SK-N-SH treated with all-trans-retinoic acid at 6 μM for 48 hours (cell line): ENCODE data around the gene SLC25A30.

Experiments used
- ATAC-seq: fragments of 200-7000 bp; cut with Tn5 transposase; 3 replicates; pipeline ENCODE4 v1.9.1; 2020; ENCODE audit warnings: mild to moderate bottlenecking, moderate library complexity
- ARNTL ChIP-seq: fragments of 450-650 bp; formaldehyde crosslinking; IDR thresholded peaks from 2 replicates; pipeline ENCODE4 v1.5.0; 2020; ENCODE audit warnings: low read depth, mild to moderate bottlenecking, moderate library complexity, borderline replicate concordance
- CREB5 ChIP-seq: fragments of 250-450 bp; sonication (Bioruptor Pico); IDR thresholded peaks from 2 replicates; pipeline ENCODE4 v1.5.1; 2020; ENCODE audit warnings: low read depth, mild to moderate bottlenecking, moderate library complexity
- CSDC2 ChIP-seq: fragments of 250-450 bp; sonication (Bioruptor Pico); IDR thresholded peaks from 2 replicates; pipeline ENCODE4 v1.5.0; 2020; ENCODE audit warnings: mild to moderate bottlenecking, moderate library complexity
- CSRNP3 ChIP-seq: fragments of 250-450 bp; sonication (Bioruptor Pico); IDR thresholded peaks from 2 replicates; pipeline ENCODE4 v1.5.1; 2021; ENCODE audit warnings: mild to moderate bottlenecking, moderate library complexity
- ESRRG ChIP-seq: fragments of 250-450 bp; sonication (Bioruptor Pico); IDR thresholded peaks from 2 replicates; pipeline ENCODE4 v1.6.1; 2021; ENCODE audit warnings: mild to moderate bottlenecking
- GLIS3 ChIP-seq: fragments of 250-450 bp; sonication (Bioruptor Pico); IDR thresholded peaks from 2 replicates; pipeline ENCODE4 v1.5.0; 2020; ENCODE audit warnings: mild to moderate bottlenecking, moderate library complexity
- ISL1 ChIP-seq: fragments of 250-450 bp; sonication (Bioruptor Pico); IDR thresholded peaks from 2 replicates; pipeline ENCODE4 v2.1.2; 2022; ENCODE audit warnings: mild to moderate bottlenecking, moderate library complexity
- OSR1 ChIP-seq: fragments of 250-450 bp; sonication (Bioruptor Pico); IDR thresholded peaks from 2 replicates; pipeline ENCODE4 v1.8.0; 2022; ENCODE audit warnings: moderate library complexity, mild to moderate bottlenecking, inconsistent platforms
- PATZ1 ChIP-seq: fragments of 250-450 bp; sonication (Bioruptor Pico); IDR thresholded peaks from 2 replicates; pipeline ENCODE4 v1.8.0; 2020; ENCODE audit warnings: mild to moderate bottlenecking, moderate library complexity, borderline replicate concordance
- POU6F1 ChIP-seq: fragments of 250-450 bp; sonication (Bioruptor Pico); IDR thresholded peaks from 2 replicates; pipeline ENCODE4 v1.8.0; 2021; ENCODE audit warnings: low read depth, mild to moderate bottlenecking, moderate library complexity, borderline replicate concordance
- PPARA ChIP-seq: fragments of 250-450 bp; sonication (Bioruptor Pico); IDR thresholded peaks from 2 replicates; pipeline ENCODE4 v1.5.0; 2020; ENCODE audit warnings: mild to moderate bottlenecking, borderline replicate concordance
- RARB ChIP-seq: fragments of 250-450 bp; sonication (Bioruptor Pico); IDR thresholded peaks from 2 replicates; pipeline ENCODE4 v1.8.0; 2021; ENCODE audit warnings: mild to moderate bottlenecking, moderate library complexity
- TCF4 ChIP-seq: fragments of 250-450 bp; sonication (Bioruptor Pico); IDR thresholded peaks from 2 replicates; pipeline ENCODE4 v1.8.0; 2021; ENCODE audit warnings: mild to moderate bottlenecking, moderate library complexity, borderline replicate concordance
- TOX ChIP-seq: fragments of 250-450 bp; sonication (Bioruptor Pico); IDR thresholded peaks from 2 replicates; pipeline ENCODE4 v1.8.0; 2021; ENCODE audit warnings: mild to moderate bottlenecking, moderate library complexity, borderline replicate concordance
- TSHZ2 ChIP-seq: fragments of 250-450 bp; sonication (Bioruptor Pico); IDR thresholded peaks from 2 replicates; pipeline ENCODE4 v1.5.0; 2020; ENCODE audit warnings: mild to moderate bottlenecking, moderate library complexity
- ZC3H10 ChIP-seq: fragments of 250-450 bp; sonication (Bioruptor Pico); IDR thresholded peaks from 2 replicates; pipeline ENCODE4 v1.5.1; 2021; ENCODE audit warnings: mild to moderate bottlenecking, moderate library complexity
- ZFP3 ChIP-seq: fragments of 250-450 bp; sonication (Bioruptor Pico); IDR thresholded peaks from 2 replicates; pipeline ENCODE4 v1.5.0; 2020; ENCODE audit warnings: mild to moderate bottlenecking, moderate library complexity
- ZFP30 ChIP-seq: fragments of 450-650 bp; formaldehyde crosslinking; IDR thresholded peaks from 2 replicates; pipeline ENCODE4 v1.5.0; 2022; ENCODE audit warnings: mild to moderate bottlenecking, moderate library complexity
- ZNF70 ChIP-seq: fragments of 450-650 bp; formaldehyde crosslinking; IDR thresholded peaks from 2 replicates; pipeline ENCODE4 v1.5.0; 2020; ENCODE audit warnings: mild to moderate bottlenecking, moderate library complexity
- ZNF8 ChIP-seq: fragments of 450-650 bp; formaldehyde crosslinking; IDR thresholded peaks from 2 replicates; pipeline ENCODE4 v1.5.0; 2020; ENCODE audit warnings: mild to moderate bottlenecking, moderate library complexity

Gene SLC25A30

GRCh38 chr13:45402641-45403040 lies 15.5 kb downstream of the SLC25A30 start:
- ATAC-seq: no peak
- TF ChIP-seq ZNF8 (CRISPR knock-in tag) (no peak), PATZ1 (CRISPR knock-in tag) (no peak), ARNTL (CRISPR knock-in tag) (no peak), TOX (CRISPR knock-in tag) (no peak), ZC3H10 (CRISPR knock-in tag) (no peak), OSR1 (CRISPR knock-in tag) (no peak), PPARA (CRISPR knock-in tag) (no peak), ZFP3 (CRISPR knock-in tag) (no peak), ESRRG (CRISPR knock-in tag) (no peak), POU6F1 (CRISPR knock-in tag) (no peak), TSHZ2 (CRISPR knock-in tag) (no peak), RARB (no peak), ZFP30 (no peak)

- no peak for TF ChIP-seq CREB5 (CRISPR knock-in tag)
- no peak for TF ChIP-seq ESRRG (CRISPR knock-in tag)
- no peak for TF ChIP-seq ZNF8 (CRISPR knock-in tag)
- TF ChIP-seq TCF4 (CRISPR knock-in tag): no peak
- no peak for TF ChIP-seq PPARA (CRISPR knock-in tag)
- no peak for TF ChIP-seq RARB
- TF ChIP-seq ZC3H10 (CRISPR knock-in tag): no peak
- no peak for TF ChIP-seq ZNF70
- TF ChIP-seq CSDC2 (CRISPR knock-in tag): no peak
- TF ChIP-seq TSHZ2 (CRISPR knock-in tag): no peak
- no peak for TF ChIP-seq TOX (CRISPR knock-in tag)
- no peak for TF ChIP-seq GLIS3 (CRISPR knock-in tag)
- no peak for TF ChIP-seq ZFP3 (CRISPR knock-in tag)
- no peak for TF ChIP-seq ZFP30
- ATAC-seq: no peak
Observed at GRCh38 chr13:45401314-45401713, 16.9 kb downstream of the SLC25A30 start.

- no peak for ATAC-seq
- TF ChIP-seq ISL1 (no peak), OSR1 (CRISPR knock-in tag) (no peak), POU6F1 (CRISPR knock-in tag) (no peak), ZC3H10 (CRISPR knock-in tag) (no peak), CSRNP3 (CRISPR knock-in tag) (no peak), TCF4 (CRISPR knock-in tag) (no peak), CSDC2 (CRISPR knock-in tag) (no peak), TOX (CRISPR knock-in tag) (no peak), PATZ1 (CRISPR knock-in tag) (no peak)
Observed at GRCh38 chr13:45398877-45399276, 19.3 kb downstream of the SLC25A30 start.
